H1 (cell line): ENCODE data around the gene CFL2. TPM values are rescaled to one million over a fixed set of nuclear protein-coding genes. Genes with fewer than 3 reads are reported as not detected.

Experiments
- CTCF ChIA-PET: fragments of 300-600 bp; sonication (Branson Sonifier 250); formaldehyde crosslinking; loops from one replicate; lab custom pipeline; 2021; ENCODE audit not compliant: partially characterized antibody; lab: Charles Lee
- POLR2A ChIA-PET: fragments of 300-600 bp; sonication (Branson Sonifier 250); formaldehyde crosslinking; loops from one replicate; lab custom pipeline; 2021; ENCODE audit warnings: inconsistent platforms; ENCODE audit not compliant: partially characterized antibody; lab: Charles Lee
- DNase-seq, 2 experiments: peaks; one replicate each; pipeline versions ENCODE4 v3.0.0 to v3.0.0-alpha.2; 2010 to 2022; ENCODE audit warnings: low spot score in 2 of 2, low read depth in 1 of 2, mixed read lengths in 1 of 2
- FAIRE-seq: peaks from 2 replicates; lab custom pipeline; 2011; peaks lifted over from hg19 to GRCh38; lab: Jason Lieb, UNC
- H2AFZ ChIP-seq: 2 replicates; pipeline ENCODE4 v1.8.1; 2012; ENCODE audit warnings: low read length, inconsistent platforms
- H2AK5ac ChIP-seq: 2 replicates; pipeline ENCODE4 v1.6.1; 2013; ENCODE audit warnings: low read depth, low read length
- H2BK120ac ChIP-seq: replicated peaks from 2 replicates; pipeline ENCODE3; 2013; ENCODE audit warnings: low read depth, low read length, inconsistent platforms
- H2BK12ac ChIP-seq: 2 replicates; pipeline ENCODE4 v1.6.1; 2013; ENCODE audit warnings: low read depth, low read length
- H2BK15ac ChIP-seq: 2 replicates; pipeline ENCODE4 v1.6.1; 2013; ENCODE audit warnings: low read length
- H2BK20ac ChIP-seq: 2 replicates; pipeline ENCODE4 v1.6.1; 2013; ENCODE audit warnings: low read length
- H2BK5ac ChIP-seq: 2 replicates; pipeline ENCODE4 v1.6.1; 2013; ENCODE audit warnings: low read depth, low read length
- H3K14ac ChIP-seq: 2 replicates; pipeline ENCODE4 v1.6.1; 2013; ENCODE audit warnings: inconsistent platforms; ENCODE audit not compliant: insufficient read length
- H3K18ac ChIP-seq: 2 replicates; pipeline ENCODE4 v1.6.1; 2013; ENCODE audit warnings: low read length; ENCODE audit errors: extremely low read depth
- H3K23ac ChIP-seq: 2 replicates; pipeline ENCODE4 v1.6.1; 2013; ENCODE audit warnings: inconsistent platforms; ENCODE audit not compliant: insufficient read length
- H3K23me2 ChIP-seq: 2 replicates; pipeline ENCODE4 v1.6.1; 2013; ENCODE audit warnings: low read depth, low read length
- H3K27ac ChIP-seq: 2 replicates; pipeline ENCODE4 v1.6.1; 2011; ENCODE audit warnings: low read depth, low read length, inconsistent platforms
- H3K27me3 ChIP-seq, 4 experiments: replicated peaks in 1 of 4; 1 replicate in 1 of 4; 2 replicates in 3 of 4; pipeline versions ENCODE4 v1.6.1 to v1.8.1; 2011 to 2013; ENCODE audit warnings: low read length in 3 of 4, mild to moderate bottlenecking in 3 of 4, inconsistent platforms in 2 of 4, mixed read lengths in 2 of 4, moderate library complexity in 1 of 4; ENCODE audit not compliant: control insufficient read depth in 3 of 4, insufficient read depth in 3 of 4; ENCODE audit errors: extremely low read depth in 1 of 4
- H3K36me3 ChIP-seq, 4 experiments: 2 replicates each; pipeline versions ENCODE4 v1.6.1 to v1.8.1; 2011 to 2013; ENCODE audit warnings: mild to moderate bottlenecking in 4 of 4, low read length in 3 of 4, moderate library complexity in 2 of 4, control low read depth in 1 of 4, inconsistent platforms in 1 of 4; ENCODE audit not compliant: insufficient read depth in 4 of 4, control insufficient read depth in 2 of 4
- H3K4ac ChIP-seq: replicated peaks from 2 replicates; pipeline ENCODE3; 2013; ENCODE audit warnings: low read length, low read depth, mixed read lengths, inconsistent platforms; ENCODE audit not compliant: insufficient read length
- H3K4me1 ChIP-seq, 4 experiments: replicated peaks in 1 of 4; 1 replicate in 1 of 4; 2 replicates in 3 of 4; pipeline versions ENCODE4 v1.6.1 to v1.8.1; 2011 to 2013; ENCODE audit warnings: low read length in 3 of 4, inconsistent platforms in 2 of 4, mixed read lengths in 1 of 4; ENCODE audit not compliant: insufficient read depth in 4 of 4, control insufficient read depth in 3 of 4
- H3K4me2 ChIP-seq, 2 experiments: 2 replicates each; pipeline versions ENCODE4 v1.6.1 to v1.8.1; 2011 to 2013; ENCODE audit warnings: low read depth in 2 of 2, low read length in 2 of 2, control low read depth in 1 of 2, inconsistent platforms in 1 of 2, mild to moderate bottlenecking in 1 of 2; ENCODE audit not compliant: insufficient read depth in 1 of 2
- H3K4me3 ChIP-seq, 4 experiments: fragments of 200-600, 300-600 bp in 1 of 4; sonication (generic), shearing (Covaris generic), sonication (Bioruptor Twin) in 1 of 4; 2 replicates each; pipeline versions ENCODE4 v1.5.1 to v1.8.1; 2011 to 2016; ENCODE audit warnings: low read length in 4 of 4, low read depth in 3 of 4, control low read depth in 2 of 4, inconsistent platforms in 2 of 4, mild to moderate bottlenecking in 2 of 4, mixed read lengths in 1 of 4, moderate library complexity in 1 of 4; ENCODE audit not compliant: insufficient read depth in 2 of 4; ENCODE audit errors: extremely low read depth in 1 of 4
- H3K56ac ChIP-seq: replicated peaks from 2 replicates; pipeline ENCODE3; 2013; ENCODE audit warnings: low read depth, mild to moderate bottlenecking, mixed read lengths, low read length, inconsistent platforms; ENCODE audit not compliant: insufficient read length
- H3K79me1 ChIP-seq: 2 replicates; pipeline ENCODE4 v1.6.1; 2013; ENCODE audit warnings: low read depth, low read length, control low read depth
- H3K79me2 ChIP-seq, 2 experiments: 2 replicates each; pipeline versions ENCODE4 v1.6.1 to v1.8.1; 2012 to 2013; ENCODE audit warnings: low read length in 2 of 2, mild to moderate bottlenecking in 2 of 2, inconsistent platforms in 1 of 2; ENCODE audit not compliant: insufficient read depth in 2 of 2, control insufficient read depth in 1 of 2
- H3K9ac ChIP-seq, 4 experiments: replicated peaks in 1 of 4; 1 replicate in 1 of 4; 2 replicates in 3 of 4; pipeline versions ENCODE4 v1.6.1 to v1.8.1; 2011 to 2013; ENCODE audit warnings: low read depth in 3 of 4, low read length in 3 of 4, control low read depth in 2 of 4, mild to moderate bottlenecking in 2 of 4, moderate library complexity in 2 of 4, inconsistent platforms in 1 of 4; ENCODE audit errors: extremely low read depth in 1 of 4
- H3K9me3 ChIP-seq, 2 experiments: 2 replicates each; pipeline versions ENCODE4 v1.6.1 to v1.8.1; 2012 to 2013; ENCODE audit warnings: mild to moderate bottlenecking in 2 of 2, moderate library complexity in 2 of 2, control low read depth in 1 of 2, inconsistent platforms in 1 of 2, low read depth in 1 of 2, low read length in 1 of 2, mixed read lengths in 1 of 2; ENCODE audit not compliant: insufficient read depth in 2 of 2
- H4K20me1 ChIP-seq, 2 experiments: replicated peaks in 1 of 2; 2 replicates each; pipeline versions ENCODE3 to v1.8.1; 2011 to 2013; ENCODE audit warnings: inconsistent platforms in 2 of 2, low read length in 2 of 2, mild to moderate bottlenecking in 1 of 2; ENCODE audit not compliant: insufficient read depth in 2 of 2, control insufficient read depth in 1 of 2
- H4K5ac ChIP-seq: 2 replicates; pipeline ENCODE4 v1.6.1; 2013; ENCODE audit warnings: low read length, low read depth, mixed read lengths, inconsistent platforms; ENCODE audit not compliant: insufficient read length
- H4K8ac ChIP-seq: 2 replicates; pipeline ENCODE4 v1.8.0; 2013; ENCODE audit warnings: mild to moderate bottlenecking, moderate library complexity, low read length, inconsistent platforms; ENCODE audit not compliant: insufficient read depth; ENCODE audit errors: extremely low read depth
- H4K91ac ChIP-seq: replicated peaks from 2 replicates; pipeline ENCODE3; 2013; ENCODE audit warnings: low read length, mixed read lengths, inconsistent platforms; ENCODE audit not compliant: insufficient read length
- CBX8 ChIP-seq: fragments of 300-800, 300-1000 bp; sonication (generic); IDR thresholded peaks from 2 replicates; pipeline ENCODE4 v1.7.1; 2016; ENCODE audit warnings: low read depth, low read length, borderline replicate concordance
- HDAC2 ChIP-seq, 2 experiments: fragments of 300-600 bp in 1 of 2; sonication (generic) in 1 of 2; IDR thresholded peaks; 2 replicates each; pipeline ENCODE4 v1.6.1; 2011 to 2012; ENCODE audit warnings: low read depth in 2 of 2, low read length in 2 of 2, mild to moderate bottlenecking in 2 of 2, moderate library complexity in 2 of 2, borderline replicate concordance in 1 of 2, inconsistent platforms in 1 of 2
- TCF12 ChIP-seq: IDR thresholded peaks from 2 replicates; pipeline ENCODE4 v1.6.1; 2011; ENCODE audit warnings: low read depth, mild to moderate bottlenecking, low read length
- WGBS, 2 experiments: shearing (Covaris generic) in 1 of 2; methylation state at CpG; one replicate each; pipeline versions ENCODE4 v1.1.6 to v1.1.7; 2013 to 2015; ENCODE audit warnings: low lambda C conversion rate in 2 of 2, mixed read lengths in 2 of 2, inconsistent platforms in 1 of 2, low coverage in 1 of 2, missing lambda C conversion rate in 1 of 2; ENCODE audit not compliant: insufficient replicate concordance in 2 of 2, insufficient coverage in 1 of 2, insufficient read length in 1 of 2; ENCODE audit errors: extremely low coverage in 1 of 2, missing lambda C conversion rate in 1 of 2; 5-methylcytosine and 5-hydroxymethylcytosine counted together
- polyA plus RNA-seq, 7 experiments: library from polyadenylated mRNA; depleted of rRNA in 3 of 7; stranded (reverse) in 5 of 7; unstranded in 2 of 7; fragments of >200 nt in 5 of 7; fragments of 200-250 nt in 2 of 7; gene quantifications; 1 replicate in 5 of 7; 2 replicates in 1 of 7; 4 replicates in 1 of 7; pipeline versions ENCODE4 v1.2.1 to v1.2.3, GENCODE V29; 2011 to 2013; ENCODE audit warnings: missing spikeins in 2 of 7, mixed read lengths in 2 of 7
- total RNA-seq: library from RNA; stranded (reverse); fragmentation: NEBNext Ultra II Directional; extraction: Animal tissue kit (Norgen Biotek cat#: 25700); gene quantifications from 2 replicates; pipeline ENCODE4 v1.2.1, GENCODE V29; 2021

The CFL2 gene
- total and polyA plus RNA-seq, 2 of the 8 experiments (the other 6 are each of a cell fraction or from before 2014, with no cell fraction given) = 9.7 to 20.5 TPM

DNA sequence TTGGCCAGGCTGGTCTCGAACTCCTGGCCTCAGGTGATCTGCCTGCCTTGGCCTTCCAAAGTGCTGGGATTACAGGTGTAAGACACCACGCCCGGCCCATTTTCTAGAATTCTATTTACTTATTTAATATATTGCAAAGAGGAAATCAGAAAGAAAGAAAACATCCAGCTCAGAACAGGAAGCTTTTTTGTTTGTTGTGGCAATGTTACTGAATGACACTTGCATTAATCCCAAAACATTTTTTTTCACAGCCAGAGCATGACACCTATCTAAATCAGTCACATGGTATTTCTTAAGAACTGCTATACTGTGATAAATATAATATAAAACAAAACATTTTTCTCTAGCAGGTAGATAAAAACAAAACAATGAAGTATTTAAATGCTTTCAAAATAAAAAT lies 12.6 kb downstream of the CFL2 start:
- ChIA-PET POLR2A (no interaction called here), CTCF (interaction anchor here (3.1 kb wide), 1 partner anchor 22 kb away, joined by 13 read pairs; no protein-coding TSS in a partner anchor)
- H2BK120ac ChIP-seq = no peak overlapping the region
- TF ChIP-seq TCF12 (no peak), CBX8 (no peak), HDAC2 (IDR thresholded peaks at IDR 0.05; ENCODE audit: borderline replicate concordance in 1 of 2, low read depth in 2 of 2, low read length in 2 of 2) (no peak)

More for the DNA sequence above, 12.6 kb downstream of the CFL2 start:
- H3K9ac ChIP-seq = no peak overlapping the region
- H4K8ac ChIP-seq = no peak overlapping the region
- no peaks in the 10 kb centered on the region for H3K4me1 ChIP-seq
- H2BK20ac ChIP-seq = no peak overlapping the region
- WGBS, 2 experiments = 100% methylated on average over 3 of the region's 3 CpGs; no CpG with 5 or more reads in 1 of the 2 experiments
- H3K56ac ChIP-seq = no peak overlapping the region
- no peak overlapping the region for H3K18ac ChIP-seq
- no peak overlapping the region for H4K5ac ChIP-seq
- no peaks in the 10 kb centered on the region for H3K79me2 ChIP-seq
- H4K91ac ChIP-seq = no peak overlapping the region
- no peak overlapping the region for H3K4ac ChIP-seq
- no peak overlapping the region for H3K4me2 ChIP-seq
- H2AFZ ChIP-seq = no peak overlapping the region
- no peak overlapping the region for H2BK12ac ChIP-seq
- DNase-seq = no peak
- no peaks in the 10 kb centered on the region for H3K27me3 ChIP-seq
- no peak overlapping the region for H3K27ac ChIP-seq
- no peak overlapping the region for H3K23ac ChIP-seq
- no peaks in the 10 kb centered on the region for H3K23me2 ChIP-seq
- no peaks in the 10 kb centered on the region for H4K20me1 ChIP-seq
- H3K4me3 ChIP-seq = no peak overlapping the region
- no peak overlapping the region for H2BK15ac ChIP-seq
- no peak overlapping the region for H3K14ac ChIP-seq
- H2BK5ac ChIP-seq = no peak overlapping the region
- H3K79me1 ChIP-seq = no peaks in the 10 kb centered on the region
- FAIRE-seq = no peak
- no peak overlapping the region for H2AK5ac ChIP-seq
- no peaks in the 10 kb centered on the region for H3K9me3 ChIP-seq
- H3K36me3 ChIP-seq = no peaks in the 10 kb centered on the region
